Breast epithelium (tissue), 4 donors: ENCODE results near the gene RPA1. TPM values are rescaled to one million over a fixed set of nuclear protein-coding genes. Genes with fewer than 3 reads are reported as not detected.

Source experiments
- DNase-seq, 2 donors: peaks; one replicate each; pipeline ENCODE4 v3.0.0-alpha.2; 2019; ENCODE audit warnings: low spot score in 2 of 2
- H3K27ac ChIP-seq, 2 donors: fragments of 200-600 bp; sonication (generic) in 1 of 2; one replicate each; pipeline ENCODE4 v1.5.1; 2016 to 2019; ENCODE audit warnings: mild to moderate bottlenecking in 1 of 2
- H3K27me3 ChIP-seq, 2 donors: fragments of 200-600 bp; sonication (generic) in 1 of 2; one replicate each; pipeline versions ENCODE4 v1.5.1 to v1.6.0; 2017 to 2019; ENCODE audit warnings: control low read depth in 1 of 2, mild to moderate bottlenecking in 1 of 2
- H3K36me3 ChIP-seq: fragments of 200-600 bp; one replicate; pipeline ENCODE4 v1.5.1; 2019
- H3K4me1 ChIP-seq, 2 donors: fragments of 200-600 bp; sonication (generic); one replicate each; pipeline ENCODE4 v1.5.1; 2016 to 2019; ENCODE audit warnings: control low read depth in 1 of 2
- H3K4me3 ChIP-seq, 3 donors: fragments of 200-600 bp; sonication (generic); 1 replicate in 2 of 3; 2 replicates in 1 of 3; pipeline ENCODE4 v1.5.1; 2016 to 2019; ENCODE audit warnings: mild to moderate bottlenecking in 3 of 3, moderate library complexity in 2 of 3
- H3K9me3 ChIP-seq, 2 donors: fragments of 200-600 bp; sonication (generic) in 1 of 2; one replicate each; pipeline ENCODE4 v1.5.1; 2016 to 2019; ENCODE audit warnings: control low read depth in 1 of 2
- CTCF ChIP-seq, 3 donors: fragments of 450-650 bp; IDR thresholded peaks; one replicate each; pipeline ENCODE4 v1.5.1; 2016 to 2017; ENCODE audit warnings: antibody characterized with exemption in 3 of 3, mild to moderate bottlenecking in 3 of 3, moderate library complexity in 3 of 3
- POLR2A ChIP-seq: fragments of 450-650 bp; IDR thresholded peaks from one replicate; pipeline ENCODE4 v1.6.1; 2016; ENCODE audit warnings: antibody characterized with exemption, mild to moderate bottlenecking, moderate library complexity
- POLR2AphosphoS5 ChIP-seq, 3 donors: sonication (generic); formaldehyde crosslinking; IDR thresholded peaks; one replicate each; pipeline ENCODE4 v1.6.1; 2017; ENCODE audit warnings: antibody characterized with exemption in 3 of 3
- intact Hi-C: fragments of 100-400 bp; cut with DNase I; formaldehyde crosslinking; loops from one replicate; pipeline ENCODE4 v1.15.1; 2023; ENCODE audit warnings: low total_unique reads
- total RNA-seq, 3 donors: library from RNA; depleted of rRNA; stranded (reverse); fragments of >200 nt; gene quantifications; one replicate each; pipeline ENCODE4 v1.1.0, GENCODE V29; 2016

Gene RPA1
- total RNA-seq, 3 donors from 2014 or later = 34.7 to 40.6 (median 34.7) TPM

- H3K27me3 ChIP-seq = no peaks in the 10 kb centered on the region
- intact Hi-C loops = no loop called here
- H3K4me1 ChIP-seq = no peaks in the 10 kb centered on the region
- no peak for TF ChIP-seq POLR2A
- no peak for TF ChIP-seq POLR2AphosphoS5 (IDR thresholded peaks at IDR 0.05)
- TF ChIP-seq CTCF (IDR thresholded peaks at IDR 0.05) = no peak
- no peak for DNase-seq
- H3K36me3 ChIP-seq = no peaks in the 10 kb centered on the region
- no peaks in the 10 kb centered on the region for H3K9me3 ChIP-seq
- H3K4me3 ChIP-seq = no peak overlapping the region
- H3K27ac ChIP-seq = no peak overlapping the region
Observed at GRCh38 chr17:1936766-1937165, 107.0 kb downstream of the RPA1 start.

DNA sequence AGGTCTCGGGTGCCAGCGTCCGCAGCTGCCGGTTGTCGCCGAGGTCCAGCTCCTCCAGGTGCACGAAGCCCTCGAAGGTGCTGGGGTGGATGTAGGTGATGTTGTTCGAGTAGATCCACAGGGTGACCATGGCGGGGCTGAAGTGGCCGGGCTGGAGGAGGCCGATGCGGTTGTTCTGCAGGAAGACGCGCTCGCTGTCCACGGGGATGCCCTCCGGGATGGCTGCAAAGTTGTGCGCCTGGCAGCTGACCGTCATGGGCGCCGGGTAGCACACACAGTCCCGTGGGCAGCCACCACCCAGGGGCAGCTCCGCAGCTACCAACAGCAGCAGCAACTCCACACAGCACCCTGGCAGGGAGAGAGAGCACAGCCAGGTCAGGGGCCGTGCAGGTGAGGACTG, 107.7 kb downstream of the RPA1 start:
- H3K27me3 ChIP-seq = no peaks in the 10 kb centered on the region
- H3K27ac ChIP-seq = no peak overlapping the region
- no peak for DNase-seq
- H3K9me3 ChIP-seq = no peaks in the 10 kb centered on the region
- no peak for TF ChIP-seq CTCF (IDR thresholded peaks at IDR 0.05)
- TF ChIP-seq POLR2A = no peak
- TF ChIP-seq POLR2AphosphoS5 (IDR thresholded peaks at IDR 0.05) = no peak
- H3K4me3 ChIP-seq = no peak overlapping the region
- H3K36me3 ChIP-seq = no peaks in the 10 kb centered on the region
- intact Hi-C loops = no loop called here
- no peaks in the 10 kb centered on the region for H3K4me1 ChIP-seq

- no peaks in the 10 kb centered on the region for H3K36me3 ChIP-seq
- intact Hi-C loops = no loop called here
- TF ChIP-seq POLR2A (no peak), CTCF (IDR thresholded peaks at IDR 0.05) (no peak), POLR2AphosphoS5 (IDR thresholded peaks at IDR 0.05) (no peak)
- H3K27ac ChIP-seq = no peak overlapping the region
- H3K27me3 ChIP-seq = no peaks in the 10 kb centered on the region
- DNase-seq = no peak
- no peaks in the 10 kb centered on the region for H3K9me3 ChIP-seq
- H3K4me1 ChIP-seq = no peaks in the 10 kb centered on the region
- no peak overlapping the region for H3K4me3 ChIP-seq
Observed at GRCh38 chr17:1939981-1940809, 110.4 kb downstream of the RPA1 start.

GRCh38 chr17:1940810-1941185, 111.0 kb downstream of the RPA1 start:
- Histone ChIP-seq H3K4me1 (no peaks in the 10 kb centered on the region), H3K27ac (no peak overlapping the region), H3K36me3 (no peaks in the 10 kb centered on the region), H3K9me3 (no peaks in the 10 kb centered on the region), H3K4me3 (no peak overlapping the region), H3K27me3 (no peaks in the 10 kb centered on the region)
- no peak for DNase-seq
- TF ChIP-seq POLR2AphosphoS5 (IDR thresholded peaks at IDR 0.05) (no peak), POLR2A (no peak), CTCF (IDR thresholded peaks at IDR 0.05) (no peak)
- intact Hi-C loops = no loop called here

DNA sequence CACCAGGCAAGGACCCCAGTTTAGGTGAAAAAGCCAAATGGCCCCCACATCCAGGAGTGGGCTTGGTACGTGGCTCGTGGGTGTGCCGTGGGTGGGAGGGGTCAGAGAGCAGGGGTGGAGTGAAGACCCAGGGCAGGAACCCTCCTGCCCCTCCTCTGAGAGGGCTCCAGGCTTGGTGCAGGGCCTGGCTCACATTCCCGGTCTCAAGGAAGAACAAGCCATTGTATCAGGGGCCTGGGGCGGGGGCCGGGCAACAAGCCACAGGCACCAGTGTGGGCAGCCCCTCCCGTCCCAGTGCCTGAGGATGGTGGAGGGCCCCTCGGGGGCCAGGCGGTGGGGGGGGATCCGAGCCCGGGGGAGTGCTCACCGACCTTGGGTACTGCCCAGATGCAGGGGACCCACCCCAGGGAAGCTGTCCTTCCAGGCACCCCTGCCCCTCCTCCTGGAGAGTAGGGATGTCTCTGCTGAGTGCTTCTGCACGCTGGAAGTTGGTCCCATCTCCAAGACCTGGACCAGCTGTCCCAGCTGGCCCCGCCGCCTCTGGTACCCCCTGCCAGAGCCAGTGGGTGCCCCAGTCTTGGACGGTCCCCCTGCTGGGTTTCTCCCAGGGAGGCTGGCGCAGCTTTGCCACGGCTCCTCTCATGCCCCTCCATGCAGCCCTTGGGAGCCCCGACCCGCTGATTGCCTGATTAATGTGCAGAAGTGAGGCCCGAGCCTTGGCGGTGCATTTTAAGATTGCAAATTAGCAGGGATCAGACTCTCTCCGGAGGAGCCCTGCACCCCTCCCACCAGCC, 111.7 kb downstream of the RPA1 start:
- H3K9me3 ChIP-seq = no peaks in the 10 kb centered on the region
- no peaks in the 10 kb centered on the region for H3K27me3 ChIP-seq
- no peak overlapping the region for H3K27ac ChIP-seq
- no peak for TF ChIP-seq POLR2A
- no peak for TF ChIP-seq CTCF (IDR thresholded peaks at IDR 0.05)
- TF ChIP-seq POLR2AphosphoS5 (IDR thresholded peaks at IDR 0.05) = no peak
- H3K36me3 ChIP-seq = no peaks in the 10 kb centered on the region
- H3K4me1 ChIP-seq = no peaks in the 10 kb centered on the region
- intact Hi-C loops = no loop called here
- no peak overlapping the region for H3K4me3 ChIP-seq
- DNase-seq = no peak
